H1 (cell line): ENCODE results near the gene PLP2. TPM values are rescaled to one million over a fixed set of nuclear protein-coding genes. Genes with fewer than 3 reads are reported as not detected.

Experiments used
- CTCF ChIA-PET: fragments of 300-600 bp; sonication (Branson Sonifier 250); formaldehyde crosslinking; loops from one replicate; lab custom pipeline; 2021; ENCODE audit not compliant: partially characterized antibody; lab: Charles Lee
- POLR2A ChIA-PET: fragments of 300-600 bp; sonication (Branson Sonifier 250); formaldehyde crosslinking; loops from one replicate; lab custom pipeline; 2021; ENCODE audit warnings: inconsistent platforms; ENCODE audit not compliant: partially characterized antibody; lab: Charles Lee
- DNase-seq, 2 experiments: peaks; one replicate each; pipeline versions ENCODE4 v3.0.0 to v3.0.0-alpha.2; 2010 to 2022; ENCODE audit warnings: low spot score in 2 of 2, low read depth in 1 of 2, mixed read lengths in 1 of 2
- FAIRE-seq: peaks from 2 replicates; lab custom pipeline; 2011; peaks lifted over from hg19 to GRCh38; lab: Jason Lieb, UNC
- H2AFZ ChIP-seq: 2 replicates; pipeline ENCODE4 v1.8.1; 2012; ENCODE audit warnings: low read length, inconsistent platforms
- H2AK5ac ChIP-seq: 2 replicates; pipeline ENCODE4 v1.6.1; 2013; ENCODE audit warnings: low read depth, low read length
- H2BK120ac ChIP-seq: replicated peaks from 2 replicates; pipeline ENCODE3; 2013; ENCODE audit warnings: low read depth, low read length, inconsistent platforms
- H2BK12ac ChIP-seq: 2 replicates; pipeline ENCODE4 v1.6.1; 2013; ENCODE audit warnings: low read depth, low read length
- H2BK15ac ChIP-seq: 2 replicates; pipeline ENCODE4 v1.6.1; 2013; ENCODE audit warnings: low read length
- H2BK20ac ChIP-seq: 2 replicates; pipeline ENCODE4 v1.6.1; 2013; ENCODE audit warnings: low read length
- H2BK5ac ChIP-seq: 2 replicates; pipeline ENCODE4 v1.6.1; 2013; ENCODE audit warnings: low read depth, low read length
- H3K14ac ChIP-seq: 2 replicates; pipeline ENCODE4 v1.6.1; 2013; ENCODE audit warnings: inconsistent platforms; ENCODE audit not compliant: insufficient read length
- H3K18ac ChIP-seq: 2 replicates; pipeline ENCODE4 v1.6.1; 2013; ENCODE audit warnings: low read length; ENCODE audit errors: extremely low read depth
- H3K23ac ChIP-seq: 2 replicates; pipeline ENCODE4 v1.6.1; 2013; ENCODE audit warnings: inconsistent platforms; ENCODE audit not compliant: insufficient read length
- H3K23me2 ChIP-seq: 2 replicates; pipeline ENCODE4 v1.6.1; 2013; ENCODE audit warnings: low read depth, low read length
- H3K27ac ChIP-seq: 2 replicates; pipeline ENCODE4 v1.6.1; 2011; ENCODE audit warnings: low read depth, low read length, inconsistent platforms
- H3K27me3 ChIP-seq, 4 experiments: replicated peaks in 1 of 4; 1 replicate in 1 of 4; 2 replicates in 3 of 4; pipeline versions ENCODE4 v1.6.1 to v1.8.1; 2011 to 2013; ENCODE audit warnings: low read length in 3 of 4, mild to moderate bottlenecking in 3 of 4, inconsistent platforms in 2 of 4, mixed read lengths in 2 of 4, moderate library complexity in 1 of 4; ENCODE audit not compliant: control insufficient read depth in 3 of 4, insufficient read depth in 3 of 4; ENCODE audit errors: extremely low read depth in 1 of 4
- H3K36me3 ChIP-seq, 4 experiments: 2 replicates each; pipeline versions ENCODE4 v1.6.1 to v1.8.1; 2011 to 2013; ENCODE audit warnings: mild to moderate bottlenecking in 4 of 4, low read length in 3 of 4, moderate library complexity in 2 of 4, control low read depth in 1 of 4, inconsistent platforms in 1 of 4; ENCODE audit not compliant: insufficient read depth in 4 of 4, control insufficient read depth in 2 of 4
- H3K4ac ChIP-seq: replicated peaks from 2 replicates; pipeline ENCODE3; 2013; ENCODE audit warnings: low read length, low read depth, mixed read lengths, inconsistent platforms; ENCODE audit not compliant: insufficient read length
- H3K4me1 ChIP-seq, 4 experiments: replicated peaks in 1 of 4; 1 replicate in 1 of 4; 2 replicates in 3 of 4; pipeline versions ENCODE4 v1.6.1 to v1.8.1; 2011 to 2013; ENCODE audit warnings: low read length in 3 of 4, inconsistent platforms in 2 of 4, mixed read lengths in 1 of 4; ENCODE audit not compliant: insufficient read depth in 4 of 4, control insufficient read depth in 3 of 4
- H3K4me2 ChIP-seq, 2 experiments: 2 replicates each; pipeline versions ENCODE4 v1.6.1 to v1.8.1; 2011 to 2013; ENCODE audit warnings: low read depth in 2 of 2, low read length in 2 of 2, control low read depth in 1 of 2, inconsistent platforms in 1 of 2, mild to moderate bottlenecking in 1 of 2; ENCODE audit not compliant: insufficient read depth in 1 of 2
- H3K4me3 ChIP-seq, 4 experiments: fragments of 200-600, 300-600 bp in 1 of 4; sonication (generic), shearing (Covaris generic), sonication (Bioruptor Twin) in 1 of 4; 2 replicates each; pipeline versions ENCODE4 v1.5.1 to v1.8.1; 2011 to 2016; ENCODE audit warnings: low read length in 4 of 4, low read depth in 3 of 4, control low read depth in 2 of 4, inconsistent platforms in 2 of 4, mild to moderate bottlenecking in 2 of 4, mixed read lengths in 1 of 4, moderate library complexity in 1 of 4; ENCODE audit not compliant: insufficient read depth in 2 of 4; ENCODE audit errors: extremely low read depth in 1 of 4
- H3K56ac ChIP-seq: replicated peaks from 2 replicates; pipeline ENCODE3; 2013; ENCODE audit warnings: low read depth, mild to moderate bottlenecking, mixed read lengths, low read length, inconsistent platforms; ENCODE audit not compliant: insufficient read length
- H3K79me1 ChIP-seq: 2 replicates; pipeline ENCODE4 v1.6.1; 2013; ENCODE audit warnings: low read depth, low read length, control low read depth
- H3K79me2 ChIP-seq, 2 experiments: 2 replicates each; pipeline versions ENCODE4 v1.6.1 to v1.8.1; 2012 to 2013; ENCODE audit warnings: low read length in 2 of 2, mild to moderate bottlenecking in 2 of 2, inconsistent platforms in 1 of 2; ENCODE audit not compliant: insufficient read depth in 2 of 2, control insufficient read depth in 1 of 2
- H3K9ac ChIP-seq, 4 experiments: replicated peaks in 1 of 4; 1 replicate in 1 of 4; 2 replicates in 3 of 4; pipeline versions ENCODE4 v1.6.1 to v1.8.1; 2011 to 2013; ENCODE audit warnings: low read depth in 3 of 4, low read length in 3 of 4, control low read depth in 2 of 4, mild to moderate bottlenecking in 2 of 4, moderate library complexity in 2 of 4, inconsistent platforms in 1 of 4; ENCODE audit errors: extremely low read depth in 1 of 4
- H3K9me3 ChIP-seq, 2 experiments: 2 replicates each; pipeline versions ENCODE4 v1.6.1 to v1.8.1; 2012 to 2013; ENCODE audit warnings: mild to moderate bottlenecking in 2 of 2, moderate library complexity in 2 of 2, control low read depth in 1 of 2, inconsistent platforms in 1 of 2, low read depth in 1 of 2, low read length in 1 of 2, mixed read lengths in 1 of 2; ENCODE audit not compliant: insufficient read depth in 2 of 2
- H4K20me1 ChIP-seq, 2 experiments: replicated peaks in 1 of 2; 2 replicates each; pipeline versions ENCODE3 to v1.8.1; 2011 to 2013; ENCODE audit warnings: inconsistent platforms in 2 of 2, low read length in 2 of 2, mild to moderate bottlenecking in 1 of 2; ENCODE audit not compliant: insufficient read depth in 2 of 2, control insufficient read depth in 1 of 2
- H4K5ac ChIP-seq: 2 replicates; pipeline ENCODE4 v1.6.1; 2013; ENCODE audit warnings: low read length, low read depth, mixed read lengths, inconsistent platforms; ENCODE audit not compliant: insufficient read length
- H4K8ac ChIP-seq: 2 replicates; pipeline ENCODE4 v1.8.0; 2013; ENCODE audit warnings: mild to moderate bottlenecking, moderate library complexity, low read length, inconsistent platforms; ENCODE audit not compliant: insufficient read depth; ENCODE audit errors: extremely low read depth
- H4K91ac ChIP-seq: replicated peaks from 2 replicates; pipeline ENCODE3; 2013; ENCODE audit warnings: low read length, mixed read lengths, inconsistent platforms; ENCODE audit not compliant: insufficient read length
- GTF2F1 ChIP-seq: IDR thresholded peaks from 2 replicates; pipeline ENCODE4 v1.6.1; 2012; ENCODE audit warnings: low read depth, low read length, improper control_type of control experiment, borderline replicate concordance
- HDAC6 ChIP-seq: IDR thresholded peaks from one replicate; pipeline ENCODE4 v1.7.1; 2012; ENCODE audit warnings: low read depth, mild to moderate bottlenecking, inconsistent platforms, low read length, moderate library complexity
- SP2 ChIP-seq: IDR thresholded peaks from 2 replicates; pipeline ENCODE4 v1.6.1; 2012; ENCODE audit warnings: mild to moderate bottlenecking, low read length, inconsistent platforms
- SRF ChIP-seq: IDR thresholded peaks from 2 replicates; pipeline ENCODE4 v1.6.1; 2011; ENCODE audit warnings: mild to moderate bottlenecking, low read depth, low read length, moderate library complexity
- WGBS, 2 experiments: shearing (Covaris generic) in 1 of 2; methylation state at CpG; one replicate each; pipeline versions ENCODE4 v1.1.6 to v1.1.7; 2013 to 2015; ENCODE audit warnings: low lambda C conversion rate in 2 of 2, mixed read lengths in 2 of 2, inconsistent platforms in 1 of 2, low coverage in 1 of 2, missing lambda C conversion rate in 1 of 2; ENCODE audit not compliant: insufficient replicate concordance in 2 of 2, insufficient coverage in 1 of 2, insufficient read length in 1 of 2; ENCODE audit errors: extremely low coverage in 1 of 2, missing lambda C conversion rate in 1 of 2; 5-methylcytosine and 5-hydroxymethylcytosine counted together
- polyA plus RNA-seq, 7 experiments: library from polyadenylated mRNA; depleted of rRNA in 3 of 7; stranded (reverse) in 5 of 7; unstranded in 2 of 7; fragments of >200 nt in 5 of 7; fragments of 200-250 nt in 2 of 7; gene quantifications; 1 replicate in 5 of 7; 2 replicates in 1 of 7; 4 replicates in 1 of 7; pipeline versions ENCODE4 v1.2.1 to v1.2.3, GENCODE V29; 2011 to 2013; ENCODE audit warnings: missing spikeins in 2 of 7, mixed read lengths in 2 of 7
- total RNA-seq: library from RNA; stranded (reverse); fragmentation: NEBNext Ultra II Directional; extraction: Animal tissue kit (Norgen Biotek cat#: 25700); gene quantifications from 2 replicates; pipeline ENCODE4 v1.2.1, GENCODE V29; 2021

PLP2 gene
- total and polyA plus RNA-seq, 2 of the 8 experiments (the other 6 are each of a cell fraction or from before 2014, with no cell fraction given): 10.3 to 23.4 TPM

DNA sequence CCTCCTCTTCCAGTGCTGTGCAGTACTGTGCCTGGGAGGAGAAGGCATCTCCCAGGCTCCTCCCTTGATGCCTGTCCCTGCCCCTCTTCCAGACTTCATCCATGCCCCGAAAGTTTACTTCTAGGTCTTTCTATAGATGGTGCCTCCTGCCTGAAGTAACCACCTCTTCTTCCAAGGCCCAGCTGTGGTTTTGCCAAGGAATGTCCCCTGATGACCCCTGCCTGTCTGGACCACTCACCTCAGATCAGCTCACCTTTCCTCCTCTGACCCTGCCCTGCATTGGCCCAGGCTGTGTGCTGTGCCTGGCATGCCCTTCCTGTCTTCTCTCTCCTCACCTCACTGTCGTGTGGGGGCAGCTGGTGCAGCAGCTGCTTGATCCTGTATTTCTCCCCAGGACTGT, 7.7 kb downstream of the PLP2 start:
- Histone ChIP-seq H3K79me1 (no peaks in the 10 kb centered on the region), H4K20me1 (peaks cover 0 to 5% of the 10 kb centered on the region in 2 experiments), H3K4me1 (peaks cover 0 to 6% (median 0%) of the 10 kb centered on the region in 4 experiments; a peak in 1 of 7 replicates), H3K9ac (no peak overlapping the region), H3K4me3 (no peak overlapping the region), H2AFZ (no peak overlapping the region), H2BK20ac (no peak overlapping the region), H3K27ac (no peak overlapping the region), H4K91ac (no peak overlapping the region), H3K56ac (no peak overlapping the region), H3K23me2 (no peaks in the 10 kb centered on the region), H3K79me2 (no peaks in the 10 kb centered on the region), H3K14ac (no peak overlapping the region), H3K36me3 (peaks cover 0 to 16% (median 6%) of the 10 kb centered on the region in 4 experiments; a peak in 5 of 8 replicates), H4K8ac (no peak overlapping the region), H3K23ac (no peak overlapping the region), H2AK5ac (no peak overlapping the region), H2BK12ac (no peak overlapping the region), H4K5ac (no peak overlapping the region), H2BK15ac (no peak overlapping the region), H3K4ac (no peak overlapping the region), H3K4me2 (no peak overlapping the region), H2BK5ac (no peak overlapping the region), H3K9me3 (no peaks in the 10 kb centered on the region), H3K18ac (no peak overlapping the region), H3K27me3 (no peaks in the 10 kb centered on the region), H2BK120ac (no peak overlapping the region)
- FAIRE-seq (no peak), DNase-seq (no peak)
- CTCF ChIA-PET: no interaction called here
- WGBS, 2 experiments: 90% methylated on average over 2 of the region's 2 CpGs; no CpG with 5 or more reads in 1 of the 2 experiments
- POLR2A ChIA-PET: interaction anchor here (1.1 kb wide), 1 partner anchor 10 kb away, joined by 3 read pairs; no protein-coding TSS in a partner anchor
- TF ChIP-seq SP2 (no peak), HDAC6 (no peak), SRF (no peak), GTF2F1 (no peak)
